Endothelial cell of umbilical vein (primary cell): Measurements from ENCODE around the gene SEC62. TPM values are rescaled to one million over a fixed set of nuclear protein-coding genes. Genes with fewer than 3 reads are reported as not detected.

ENCODE experiments used
- BruUV-seq: library from RNA; stranded (reverse); fragments of 400-500 nt; replicated peaks from 2 replicates; lab custom pipeline; 2021; lab: Mats Ljungman, UMichigan
- CTCF ChIA-PET: fragments of 300-600, 350-600 bp; sonication (Branson Sonifier 250); formaldehyde crosslinking; loops from one replicate; lab custom pipeline; 2021; ENCODE audit warnings: antibody characterized with exemption, inconsistent platforms; lab: Charles Lee
- POLR2A ChIA-PET: fragments of 300-600, 350-600 bp; sonication (Branson Sonifier 250); formaldehyde crosslinking; loops from one replicate; lab custom pipeline; 2021; ENCODE audit warnings: antibody characterized with exemption, inconsistent platforms; lab: Charles Lee
- DNase-seq: peaks from one replicate; pipeline ENCODE4 v3.0.0-alpha.2; 2011; ENCODE audit warnings: low read depth, low spot score
- FAIRE-seq: peaks from 2 replicates; lab custom pipeline; 2011; peaks lifted over from hg19 to GRCh38; lab: Jason Lieb, UNC
- H2AFZ ChIP-seq: 2 replicates; pipeline ENCODE4 v1.6.0; 2012; ENCODE audit warnings: low read depth, low read length, control low read depth, inconsistent platforms
- H3K27ac ChIP-seq: 2 replicates; pipeline ENCODE4 v1.5.1; 2011; ENCODE audit warnings: low read depth, mild to moderate bottlenecking, control low read depth, low read length, moderate library complexity; ENCODE audit not compliant: insufficient read depth
- H3K27me3 ChIP-seq, 2 experiments: 2 replicates each; pipeline versions ENCODE4 v1.6.0 to v1.6.1; 2011; ENCODE audit warnings: low read length in 2 of 2, mixed read lengths in 1 of 2; ENCODE audit not compliant: control insufficient read depth in 2 of 2, insufficient read depth in 2 of 2
- H3K36me3 ChIP-seq, 2 experiments: 2 replicates in 1 of 2; 3 replicates in 1 of 2; pipeline ENCODE4 v1.5.1; 2011; ENCODE audit warnings: low read length in 2 of 2, mild to moderate bottlenecking in 1 of 2, moderate library complexity in 1 of 2; ENCODE audit not compliant: control insufficient read depth in 2 of 2, insufficient read depth in 2 of 2; ENCODE audit errors: extremely low read depth in 1 of 2
- H3K4me1 ChIP-seq: 3 replicates; pipeline ENCODE4 v1.5.1; 2011; ENCODE audit warnings: mild to moderate bottlenecking, low read length; ENCODE audit not compliant: control insufficient read depth, insufficient read depth; ENCODE audit errors: extremely low read depth
- H3K4me2 ChIP-seq: 2 replicates; pipeline ENCODE4 v1.6.1; 2011; ENCODE audit warnings: low read length, control low read depth, mixed read lengths; ENCODE audit not compliant: insufficient read depth
- H3K4me3 ChIP-seq, 3 experiments: fragments of 200-600 bp in 1 of 3; sonication (generic), shearing (Covaris generic) in 1 of 3; replicated peaks in 1 of 3; 2 replicates each; pipeline ENCODE4 v1.5.1; 2011 to 2016; ENCODE audit warnings: control low read depth in 3 of 3, low read length in 3 of 3, mild to moderate bottlenecking in 2 of 3, inconsistent platforms in 1 of 3, low read depth in 1 of 3, moderate library complexity in 1 of 3; ENCODE audit not compliant: insufficient read depth in 1 of 3
- H3K79me2 ChIP-seq: 2 replicates; pipeline ENCODE4 v1.6.0; 2012; ENCODE audit warnings: low read length, inconsistent platforms; ENCODE audit not compliant: control insufficient read depth, insufficient read depth
- H3K9ac ChIP-seq: replicated peaks from 2 replicates; pipeline ENCODE3; 2011; ENCODE audit warnings: low read length, control low read depth; ENCODE audit not compliant: insufficient read depth; ENCODE audit errors: extremely low read depth
- H3K9me1 ChIP-seq: replicated peaks from 3 replicates; pipeline ENCODE4 v1.6.0; 2011; ENCODE audit warnings: mild to moderate bottlenecking, low read length; ENCODE audit not compliant: control insufficient read depth, insufficient read depth; ENCODE audit errors: extremely low read depth
- H3K9me3 ChIP-seq: replicated peaks from 2 replicates; pipeline ENCODE4 v1.5.1; 2012; ENCODE audit warnings: low read length, inconsistent platforms; ENCODE audit not compliant: control insufficient read depth, insufficient read depth
- H4K20me1 ChIP-seq: replicated peaks from 2 replicates; pipeline ENCODE3; 2011; ENCODE audit warnings: mild to moderate bottlenecking, low read length; ENCODE audit not compliant: control insufficient read depth, insufficient read depth; ENCODE audit errors: extremely low read depth
- CTCF ChIP-seq, 2 donors: IDR thresholded peaks; 1 replicate in 1 of 2; 2 replicates in 1 of 2; pipeline ENCODE4 v1.5.1; 2011; ENCODE audit warnings: low read length in 2 of 2, mild to moderate bottlenecking in 2 of 2, moderate library complexity in 2 of 2, control low read depth in 1 of 2, inconsistent platforms in 1 of 2, low read depth in 1 of 2; ENCODE audit not compliant: insufficient read depth in 1 of 2; ENCODE audit errors: extremely low read depth in 1 of 2
- EZH2 ChIP-seq: IDR thresholded peaks from 2 replicates; pipeline ENCODE4 v1.6.1; 2012; ENCODE audit warnings: borderline replicate concordance, low read depth, mild to moderate bottlenecking, moderate library complexity, low read length, inconsistent platforms; ENCODE audit not compliant: severe bottlenecking
- FOS ChIP-seq: IDR thresholded peaks from 2 replicates; pipeline ENCODE4 v1.6.1; 2011; ENCODE audit warnings: mild to moderate bottlenecking, low read length, moderate library complexity, borderline replicate concordance; ENCODE audit not compliant: insufficient read depth
- POLR2A ChIP-seq: IDR thresholded peaks from 2 replicates; pipeline ENCODE4 v1.6.1; 2012; ENCODE audit warnings: low read depth, mild to moderate bottlenecking, control low read depth, low read length
- dilution Hi-C: fragments of 300-500 bp; cut with MboI; formaldehyde crosslinking; loops from one replicate; pipeline ENCODE4 v1.15.0; 2019; ENCODE audit warnings: low sequenced_read_pairs; ENCODE audit not compliant: extremely low pct_ligation_motif_present
- intact Hi-C: fragments of 100-400 bp; cut with micrococcal nuclease; formaldehyde crosslinking; loops from one replicate; pipeline ENCODE4 v1.10.0; 2022
- polyA plus RNA-seq, 4 experiments: library from polyadenylated mRNA; depleted of rRNA in 3 of 4; stranded (reverse) in 3 of 4; unstranded in 1 of 4; fragments of >200 nt; gene quantifications; 2 replicates each; pipeline versions ENCODE4 v1.2.1 to v1.2.3, GENCODE V29; 2011 to 2012; ENCODE audit warnings: missing spikeins in 1 of 4
- total RNA-seq: library from RNA; stranded (reverse); gene quantifications from 2 replicates; pipeline ENCODE4 v1.2.3, GENCODE V29; 2021

The SEC62 gene
- total and polyA plus RNA-seq, 2 donors (not counting 3 experiments of a cell fraction or from before 2014, with no cell fraction given), result 90.7 to 90.8 TPM

- no TSS peak for BruUV-seq
- TF ChIP-seq CTCF (IDR thresholded peaks at IDR 0.05; ENCODE audit: extremely low read depth in 1 of 2, insufficient read depth in 1 of 2, low read depth in 1 of 2, low read length in 2 of 2), result peak in 1 of 2 donors; percentile 8
- peak; percentile 63 for TF ChIP-seq EZH2
- TF ChIP-seq POLR2A, result no peak
- ChIA-PET CTCF (interaction anchor here (0.6 to 1.7 kb wide), 5 partner anchors 9 to 814 kb away, joined by 3 to 6 read pairs (median 3); no protein-coding TSS in a partner anchor), POLR2A (no interaction called here)
- Histone ChIP-seq H3K27ac (no peak overlapping the region), H4K20me1 (no peaks in the 10 kb centered on the region), H3K4me3 (peak overlapping the region; percentile 30 to 43 (median 38)), H3K4me1 (peaks cover 5% of the 10 kb centered on the region), H3K9me1 (no peaks in the 10 kb centered on the region), H3K9ac (no peak overlapping the region), H3K79me2 (no peaks in the 10 kb centered on the region), H3K36me3 (no peaks in the 10 kb centered on the region), H2AFZ (peak overlapping the region; percentile 66), H3K27me3 (peaks cover 31 to 33% of the 10 kb centered on the region in 2 experiments), H3K9me3 (no peaks in the 10 kb centered on the region), H3K4me2 (peak overlapping the region; percentile 71)
- intact Hi-C loops, result loop anchor here (5.0 kb wide), 2 partner anchors 176 to 266 kb away; partner anchors contain the start of gene MYNN
- peak; percentile 28 for FAIRE-seq
- dilution Hi-C loops, result no loop called here
- no peak for DNase-seq
Measured at GRCh38 chr3:170038434-170039110, 72.0 kb downstream of the SEC62 start.

GRCh38 chr3:170040418-170040817 is 73.8 kb downstream of the SEC62 start:
- no peak for FAIRE-seq
- H3K9ac ChIP-seq, result no peak overlapping the region
- no peaks in the 10 kb centered on the region for H3K36me3 ChIP-seq
- DNase-seq, result no peak
- H3K4me1 ChIP-seq, result peaks cover 5% of the 10 kb centered on the region
- dilution Hi-C loops, result no loop called here
- intact Hi-C loops, result no loop called here
- H3K9me1 ChIP-seq, result no peaks in the 10 kb centered on the region
- no peak overlapping the region for H3K4me2 ChIP-seq
- no peaks in the 10 kb centered on the region for H4K20me1 ChIP-seq
- CTCF ChIA-PET, result interaction anchor here (1.0 to 1.7 kb wide), 3 partner anchors 8 to 17 kb away, joined by 3 to 9 read pairs (median 4); no protein-coding TSS in a partner anchor
- no peaks in the 10 kb centered on the region for H3K79me2 ChIP-seq
- TF ChIP-seq FOS (no peak), EZH2 (peak; percentile 42)
- no TSS peak for BruUV-seq
- H3K27ac ChIP-seq, result no peak overlapping the region
- peaks cover 29 to 31% of the 10 kb centered on the region in 2 experiments for H3K27me3 ChIP-seq
- POLR2A ChIA-PET, result no interaction called here
- H3K4me3 ChIP-seq, result no peak overlapping the region
- H2AFZ ChIP-seq, result no peak overlapping the region
- H3K9me3 ChIP-seq, result no peaks in the 10 kb centered on the region
